GM20431 (cell line): ENCODE data around the gene GANC.
"Not testable (repeated sequence)": the region's sequence is repeated elsewhere in the genome, so short reads cannot be mapped to it uniquely, and the experiment has no call there.

Source experiments
- in situ Hi-C: fragments of 300-500 bp; cut with MseI, MboI; formaldehyde crosslinking; loops from one replicate; pipeline ENCODE4 v1.15.0; 2020; ENCODE audit warnings: low sequenced_read_pairs; ENCODE audit not compliant: unreplicated experiment

GANC gene

DNA sequence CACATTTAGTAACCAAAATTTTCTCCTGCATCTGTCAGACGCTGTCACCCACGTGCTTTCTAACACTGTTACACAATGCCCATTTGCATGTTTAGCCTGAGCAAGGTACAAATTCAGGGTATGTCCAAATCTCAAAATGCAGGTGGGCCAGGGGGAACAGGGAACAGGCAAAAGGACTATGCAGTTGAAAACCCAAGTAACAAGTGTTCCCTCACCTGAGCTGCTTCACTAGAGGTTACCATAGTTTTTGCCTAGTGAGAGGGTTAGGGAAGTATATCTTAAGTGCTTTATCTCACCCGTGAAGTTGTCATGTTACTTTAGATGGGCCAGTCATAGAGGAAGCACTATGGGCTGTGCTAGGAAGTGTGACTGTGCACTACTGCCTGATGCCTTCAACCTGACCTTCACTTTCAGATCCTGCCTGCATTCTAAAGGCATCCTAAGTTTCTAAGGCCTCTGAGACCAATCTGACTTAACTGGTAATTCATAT, 6.3 kb downstream of the GANC start:
- in situ Hi-C loops, result no loop called here

DNA sequence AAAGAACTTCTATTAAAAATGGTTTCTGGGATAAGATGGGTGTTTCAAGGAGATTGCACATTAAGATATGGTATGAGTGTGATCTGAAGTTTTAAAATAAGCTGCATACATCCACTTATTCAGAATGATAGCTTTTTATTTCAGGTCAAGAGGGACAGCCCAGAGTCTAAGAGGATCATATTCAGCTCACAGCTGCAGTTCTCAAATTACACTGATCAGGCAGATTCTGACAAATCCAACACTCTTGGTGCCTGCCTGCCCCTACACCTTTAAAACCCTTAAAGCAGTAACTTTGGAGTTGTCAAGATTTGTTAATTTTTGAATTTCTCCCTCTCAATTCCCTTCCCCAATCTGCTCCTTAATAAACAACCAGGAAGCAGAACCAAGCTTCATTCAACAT, 9.3 kb downstream of the GANC start:
- in situ Hi-C loops, result no loop called here

DNA sequence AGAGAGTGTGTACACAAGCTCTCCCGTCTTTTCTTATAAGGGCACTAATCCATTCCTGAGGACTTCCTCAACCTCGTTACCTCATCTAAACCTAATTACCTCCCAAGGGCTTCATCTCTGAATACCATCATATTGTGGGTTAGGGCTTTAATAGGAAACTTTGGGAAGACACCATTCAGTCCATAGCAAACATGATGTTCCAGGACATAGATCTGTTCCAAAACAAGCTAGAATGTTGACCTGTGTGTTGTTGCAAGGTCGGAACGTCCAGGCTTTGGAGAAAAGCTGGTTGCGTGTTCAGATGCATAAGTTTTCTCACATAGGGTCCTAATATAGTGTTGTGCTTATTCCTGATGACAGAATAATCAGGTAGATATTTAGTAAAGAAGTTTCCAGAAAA, 9.9 kb downstream of the GANC start:
- in situ Hi-C loops, result no loop called here

DNA sequence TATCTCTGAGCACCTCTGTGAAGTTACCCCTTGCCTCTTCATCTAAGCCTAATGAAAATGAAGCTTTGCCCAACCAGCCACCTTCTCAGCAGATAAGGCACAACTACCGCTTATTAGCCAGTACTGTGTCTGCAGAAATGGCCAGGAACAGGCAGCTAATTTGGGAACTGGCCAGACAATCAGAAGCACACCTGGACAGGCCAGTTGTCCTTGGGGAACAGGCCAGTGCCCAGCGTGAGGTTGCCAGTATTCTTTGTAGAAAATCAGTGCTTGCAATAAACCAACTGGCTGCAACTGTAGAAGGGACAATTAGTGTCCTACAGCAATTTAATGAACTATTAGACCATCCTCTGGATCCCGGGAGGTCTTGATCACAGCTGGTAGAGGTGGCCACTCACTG, 10.7 kb downstream of the GANC start:
- in situ Hi-C loops, result no loop called here

DNA sequence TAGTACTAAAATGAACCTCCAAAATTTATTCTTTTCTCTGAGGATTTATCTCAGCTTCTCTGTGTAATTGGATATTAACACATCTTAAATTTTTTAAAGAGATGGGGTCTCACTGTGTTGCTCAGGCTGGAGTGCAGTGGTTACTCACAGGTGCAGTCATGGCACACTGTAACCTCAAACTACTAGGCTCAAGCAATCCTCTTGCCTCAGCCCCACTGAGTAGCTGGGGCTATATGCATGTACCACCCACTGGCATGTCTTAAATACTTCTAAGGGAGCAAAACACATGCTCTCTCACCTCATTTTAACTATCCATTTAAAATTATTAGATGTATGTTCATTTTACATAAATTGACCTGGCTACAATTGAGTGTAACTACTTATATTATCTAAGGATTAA, 11.6 kb downstream of the GANC start:
- in situ Hi-C loops, result no loop called here

DNA sequence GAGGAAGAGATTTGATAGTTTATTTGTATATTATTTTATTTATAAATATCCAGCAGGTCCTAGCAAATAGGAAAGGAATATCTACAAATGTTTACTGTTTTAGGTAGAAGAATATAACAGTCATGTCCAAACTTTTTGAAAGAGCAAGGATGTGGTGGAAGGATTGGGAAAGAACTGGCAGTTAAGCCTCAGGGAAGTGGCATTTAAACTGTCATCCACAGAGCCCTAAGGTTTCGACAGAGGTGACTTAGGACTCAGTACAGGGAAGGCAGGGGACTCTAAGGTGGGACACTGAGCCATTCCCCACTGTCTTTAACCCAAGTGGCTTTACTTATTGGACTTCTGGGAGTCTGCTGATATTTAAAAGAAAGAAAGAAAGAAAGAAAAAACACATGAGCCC, 12.0 kb downstream of the GANC start:
- in situ Hi-C loops, result no loop called here

DNA sequence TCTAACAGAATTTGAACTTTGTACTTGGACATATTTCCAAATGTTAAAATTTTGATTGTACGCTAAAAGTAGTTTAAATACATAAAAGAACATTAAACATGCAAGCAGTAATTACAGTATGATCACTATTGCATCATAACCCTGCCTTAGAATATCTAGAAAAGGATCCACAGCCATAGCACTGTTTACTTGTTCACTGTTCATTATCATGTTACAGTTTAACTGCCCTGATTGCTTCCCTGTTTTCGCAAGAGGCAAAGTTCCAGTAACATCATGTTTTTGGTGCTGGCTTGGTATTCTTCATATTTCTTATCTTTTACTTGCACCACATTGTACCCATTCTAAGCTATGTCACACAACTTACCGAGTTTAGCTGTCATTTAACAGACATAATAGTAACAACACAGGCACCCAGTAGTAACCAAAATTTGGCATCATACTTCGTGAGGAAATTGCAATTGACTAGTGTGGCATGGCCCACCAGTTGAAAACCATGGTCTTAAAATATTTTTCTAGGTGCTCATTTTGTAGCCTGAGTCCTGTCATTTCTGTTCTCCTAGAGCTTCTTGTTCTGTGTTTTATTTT, 13.5 kb downstream of the GANC start:
- in situ Hi-C loops, result no loop called here

DNA sequence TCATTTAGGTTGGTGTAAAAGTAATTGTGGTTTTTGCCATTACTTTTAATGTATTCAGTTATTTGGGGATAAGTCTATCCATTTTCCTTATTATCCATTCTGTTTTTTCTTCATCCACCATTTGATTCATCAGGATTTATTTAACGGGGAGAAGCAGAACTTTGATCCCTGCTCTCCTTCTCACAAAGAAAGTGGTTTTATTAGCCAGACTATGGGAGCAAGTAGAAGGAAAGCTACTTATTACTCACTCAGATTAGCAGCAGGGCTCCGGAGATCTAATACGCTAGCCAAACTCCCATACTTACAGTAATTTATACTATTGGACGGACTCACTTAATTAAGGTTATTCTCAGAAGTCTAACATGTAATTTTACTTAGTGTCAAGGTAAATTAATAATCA, 14.9 kb downstream of the GANC start:
- in situ Hi-C loops, result no loop called here

DNA sequence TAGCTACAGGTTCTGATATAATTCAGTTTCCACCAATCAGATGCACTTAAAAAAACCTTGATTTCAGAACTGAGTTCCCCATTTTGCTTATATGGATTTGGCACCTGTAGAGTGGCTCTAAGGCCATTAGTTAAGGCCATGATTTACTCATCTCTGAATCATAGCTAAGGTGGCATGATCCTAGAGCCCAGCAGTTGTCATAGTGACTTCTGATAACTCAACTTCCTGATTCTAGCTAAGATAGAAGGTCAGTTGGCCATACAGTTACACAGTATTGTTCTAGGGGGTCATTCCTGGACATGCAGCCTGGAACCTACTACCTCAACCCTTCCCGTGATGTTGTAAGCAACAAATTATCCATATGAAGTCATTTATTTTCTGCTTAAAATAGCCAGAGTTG, 16.2 kb downstream of the GANC start:
- in situ Hi-C loops, result no loop called here

DNA sequence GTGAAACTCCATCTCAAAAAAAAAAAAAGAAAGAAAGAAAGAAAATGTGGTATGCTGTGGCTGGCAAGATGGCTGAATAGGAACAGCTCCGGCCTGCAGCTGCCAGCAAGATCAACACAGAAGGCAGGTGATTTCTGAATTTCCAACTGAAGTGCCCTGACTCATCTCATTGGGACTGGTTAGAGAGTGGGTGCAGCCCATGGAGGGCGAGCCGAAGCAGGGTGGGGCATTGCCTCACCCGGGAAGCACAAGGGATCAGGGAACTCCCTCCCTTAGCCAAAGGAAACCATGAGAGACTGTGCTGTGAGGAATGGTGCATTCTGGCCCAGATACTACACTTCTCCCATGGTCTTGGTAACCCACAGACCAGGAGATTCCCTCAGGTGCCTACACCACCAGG, 28.0 kb downstream of the GANC start:
- in situ Hi-C loops, result not testable (repeated sequence)

DNA sequence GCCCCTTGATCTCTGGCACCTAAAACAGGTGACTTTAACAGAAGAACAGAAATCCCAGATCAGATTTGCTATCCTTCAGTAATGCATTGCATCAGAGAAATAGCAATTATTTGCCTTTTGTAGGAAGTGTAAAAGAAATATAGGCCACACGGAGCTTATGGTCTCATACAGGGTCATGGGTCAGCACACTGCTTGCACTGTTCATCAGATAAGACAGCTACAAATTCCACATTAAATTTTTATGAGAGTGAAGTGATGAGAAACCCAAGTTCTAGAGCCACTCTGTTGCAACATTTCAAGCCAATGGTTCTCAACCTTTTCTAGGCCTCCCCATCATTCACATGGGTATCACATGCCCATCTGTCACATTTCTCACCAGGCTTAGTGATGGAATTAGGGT, 33.7 kb downstream of the GANC start:
- in situ Hi-C loops, result no loop called here

DNA sequence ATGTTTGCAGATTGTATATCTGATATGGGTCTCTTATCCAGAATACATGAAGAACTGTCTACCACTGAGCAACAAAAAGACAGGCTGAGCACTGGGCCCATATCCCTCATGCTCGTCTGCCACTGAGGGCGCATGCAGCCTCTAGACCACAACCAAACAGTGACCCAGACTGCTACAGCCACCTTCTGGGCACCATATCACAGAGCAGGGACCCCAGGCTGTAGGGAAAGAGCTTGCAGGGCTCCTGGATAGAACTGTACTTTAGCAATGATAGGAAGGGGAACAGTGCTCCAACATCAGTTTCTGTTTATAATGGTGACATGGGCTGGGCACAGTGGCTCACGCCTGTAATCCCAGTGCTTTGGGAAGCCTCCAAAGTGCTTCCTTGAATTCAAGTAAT, 40.5 kb downstream of the GANC start:
- in situ Hi-C loops, result no loop called here

DNA sequence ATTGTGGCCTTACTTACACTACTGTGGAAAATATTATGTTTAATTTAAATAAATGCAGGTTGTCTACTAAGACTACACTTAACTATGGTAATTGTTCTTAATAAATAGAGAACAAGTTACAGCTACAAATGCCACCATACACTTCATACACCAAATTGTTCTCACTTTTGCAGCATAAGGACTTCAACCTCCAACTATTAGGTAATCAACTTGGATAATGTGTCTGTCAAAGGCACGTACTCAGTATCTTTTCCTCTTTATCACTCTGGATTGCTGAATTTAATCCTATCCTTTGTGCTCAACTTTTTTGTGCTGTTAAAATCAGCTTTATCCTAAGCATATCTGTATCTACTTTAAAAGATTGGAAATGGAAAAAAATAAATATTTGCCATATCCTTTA, 41.8 kb downstream of the GANC start:
- in situ Hi-C loops, result no loop called here

DNA sequence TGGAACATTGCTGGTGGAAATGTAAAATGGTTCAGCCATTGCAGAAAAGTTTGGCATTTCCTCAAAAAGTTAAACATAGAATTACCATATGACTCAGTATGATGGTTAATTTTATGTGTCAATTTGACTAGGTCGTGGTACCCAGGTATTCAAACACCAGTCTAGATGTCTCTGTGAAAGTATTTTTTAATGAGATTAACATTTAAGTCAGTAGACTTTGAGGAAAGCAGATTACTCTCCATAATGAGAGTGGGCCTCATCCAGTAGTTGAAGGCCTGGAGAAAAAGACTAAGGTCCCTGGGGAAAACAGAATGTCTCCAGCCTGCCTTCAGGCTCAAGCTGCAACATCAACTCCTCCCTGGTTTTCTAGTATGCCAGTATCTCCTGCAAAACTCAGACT, 42.5 kb downstream of the GANC start:
- in situ Hi-C loops, result no loop called here

DNA sequence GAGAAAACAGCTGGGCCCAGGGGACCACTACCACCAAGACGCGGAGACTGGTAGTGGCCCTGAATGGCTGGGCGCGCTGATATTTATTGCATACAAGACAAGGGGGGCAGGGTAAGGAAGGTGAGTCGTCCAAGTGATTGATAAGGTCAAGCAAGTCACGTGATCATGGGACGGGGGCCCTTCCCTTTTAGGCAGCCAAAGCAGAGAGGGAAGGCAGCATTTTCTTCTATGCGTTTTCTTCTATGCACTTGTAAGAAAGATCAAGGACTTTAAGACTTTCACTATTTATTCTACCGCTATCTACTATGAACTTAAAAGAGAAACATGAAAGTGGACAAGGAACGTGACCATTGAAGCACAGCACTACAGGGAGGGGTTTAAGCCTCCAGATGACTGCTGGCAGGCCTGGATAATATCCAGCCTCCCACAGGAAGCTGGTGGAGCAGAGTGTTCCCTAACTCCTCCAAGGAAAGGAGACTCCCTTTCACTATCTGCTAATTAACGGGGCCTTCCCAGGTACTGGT, 43.3 kb downstream of the GANC start:
- in situ Hi-C loops, result not testable (repeated sequence)

DNA sequence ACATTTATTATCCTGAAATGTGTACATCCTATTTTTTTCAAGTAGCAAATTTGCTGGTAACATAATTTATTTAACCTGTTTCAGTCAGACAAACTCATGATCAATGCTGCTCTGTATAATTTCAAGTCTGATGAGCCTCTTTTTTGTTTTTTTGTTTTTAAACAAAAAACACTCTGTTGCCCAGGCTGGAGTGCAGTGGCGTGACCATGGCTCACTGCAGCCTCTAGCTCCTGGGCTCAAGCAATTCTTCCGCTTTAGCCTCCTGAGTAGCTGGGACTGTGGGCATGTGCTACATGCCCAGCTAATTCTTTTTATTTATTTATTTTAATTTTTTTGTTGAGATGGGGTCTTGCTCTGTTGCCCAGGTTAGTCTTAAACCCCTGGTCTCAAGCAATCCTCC, 46.2 kb downstream of the GANC start:
- in situ Hi-C loops, result no loop called here

DNA sequence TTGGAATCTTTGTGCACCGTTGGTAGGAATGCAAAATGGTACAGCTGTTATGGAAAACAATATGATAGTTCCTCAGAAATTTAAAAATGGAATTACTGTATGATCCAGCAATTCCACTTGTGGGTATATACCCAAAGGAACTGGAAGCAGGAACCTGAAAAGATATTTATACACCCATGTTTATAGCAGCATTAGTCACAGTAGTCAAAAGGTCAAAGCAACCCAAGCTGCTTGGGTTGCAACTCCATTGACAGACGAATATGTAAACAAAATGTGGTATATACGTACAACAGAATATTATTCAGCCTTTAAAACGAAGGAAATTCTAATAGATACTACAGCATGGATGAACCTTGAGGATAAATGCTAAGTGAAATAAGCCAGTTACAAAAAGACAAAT, 51.3 kb downstream of the GANC start:
- in situ Hi-C loops, result no loop called here

DNA sequence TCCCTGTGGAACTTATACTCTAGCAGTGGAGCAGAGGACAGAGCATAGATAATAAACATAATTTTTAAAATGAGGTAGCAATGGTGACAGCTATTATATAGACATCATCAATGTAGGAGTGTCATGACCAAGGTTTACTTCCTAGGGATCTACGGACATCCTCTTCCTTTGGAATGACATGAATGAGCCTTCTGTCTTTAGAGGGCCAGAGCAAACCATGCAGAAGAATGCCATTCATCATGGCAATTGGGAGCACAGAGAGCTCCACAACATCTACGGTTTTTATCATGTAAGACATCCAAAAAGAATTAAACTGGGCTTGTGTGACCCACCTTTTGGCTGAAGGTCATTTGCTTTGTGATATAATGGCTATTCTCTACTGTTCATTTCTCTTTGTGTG, 56.2 kb downstream of the GANC start:
- in situ Hi-C loops, result no loop called here

DNA sequence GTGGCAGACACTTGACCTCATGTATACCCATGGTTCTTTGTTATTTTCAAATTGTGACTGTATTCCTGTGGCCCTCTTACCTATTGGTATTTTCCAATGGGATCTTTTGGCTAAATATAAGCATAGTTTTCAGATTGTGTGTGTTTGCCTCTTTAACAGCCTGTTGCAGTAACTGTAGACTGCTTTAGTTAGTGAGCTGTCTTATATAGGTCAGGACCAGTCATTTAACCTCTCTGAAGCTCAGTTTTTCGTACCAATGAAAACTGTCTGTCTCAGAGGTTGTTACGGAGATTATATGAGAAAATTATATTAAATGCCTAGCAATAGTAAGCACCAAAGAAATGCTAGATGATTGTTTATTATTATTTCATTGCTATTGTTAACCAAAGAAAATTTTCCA, 57.0 kb downstream of the GANC start:
- in situ Hi-C loops, result no loop called here

DNA sequence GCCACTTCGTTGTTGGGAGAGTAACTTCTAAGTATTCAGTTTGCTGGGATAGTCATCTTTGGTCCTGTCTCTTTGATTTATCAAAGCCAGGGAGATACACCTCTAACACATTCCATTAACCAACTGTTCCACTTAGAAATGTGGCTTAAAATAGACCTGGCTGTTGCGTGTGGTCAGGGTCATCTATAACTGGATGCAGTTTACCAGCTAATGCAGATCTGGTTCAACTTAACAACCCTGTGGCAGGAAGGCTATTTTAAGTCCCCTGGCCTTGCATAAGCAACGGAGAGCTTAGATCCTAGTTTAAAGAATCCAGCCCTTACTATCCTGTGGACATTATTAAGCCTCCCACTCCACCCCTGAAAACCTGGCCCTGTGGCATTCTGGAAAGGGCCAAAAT, 58.2 kb downstream of the GANC start:
- in situ Hi-C loops, result no loop called here

DNA sequence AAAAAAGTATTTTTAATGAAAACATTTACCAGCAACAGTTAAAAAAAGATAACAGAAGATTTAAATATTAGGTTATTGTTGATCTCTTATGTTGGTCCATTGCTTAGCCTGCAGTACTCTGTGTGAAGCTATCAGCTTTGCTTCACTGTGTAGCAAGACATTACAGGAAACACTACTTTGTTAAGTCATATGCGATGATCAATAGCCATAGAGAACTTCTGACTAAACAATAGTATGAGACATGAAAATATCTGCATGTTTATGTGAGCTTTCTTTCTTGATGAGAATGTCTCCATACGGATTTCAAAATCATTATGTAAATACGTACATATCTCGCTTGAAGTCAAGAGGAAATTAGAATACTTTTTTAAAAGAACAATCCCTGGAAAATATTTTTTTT, 59.3 kb downstream of the GANC start:
- in situ Hi-C loops, result no loop called here

DNA sequence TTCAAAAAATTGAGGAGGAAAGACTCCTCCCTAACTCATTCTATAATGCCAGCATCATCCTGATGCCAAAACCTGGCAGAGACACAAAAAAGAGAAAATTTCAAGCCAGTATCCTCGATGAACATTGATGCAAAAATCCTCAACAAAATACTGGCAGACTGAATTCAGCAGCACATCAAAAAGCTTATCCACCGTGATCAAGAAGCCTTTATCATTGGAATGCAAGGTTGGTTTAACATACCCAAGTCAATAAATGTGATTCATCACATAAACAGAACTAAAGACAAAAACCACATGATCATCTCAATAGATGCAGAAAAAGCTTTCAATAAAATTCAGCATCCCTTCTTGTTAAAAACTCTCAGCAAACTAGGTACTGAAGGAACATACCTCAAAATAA, 62.1 kb downstream of the GANC start:
- in situ Hi-C loops, result no loop called here

DNA sequence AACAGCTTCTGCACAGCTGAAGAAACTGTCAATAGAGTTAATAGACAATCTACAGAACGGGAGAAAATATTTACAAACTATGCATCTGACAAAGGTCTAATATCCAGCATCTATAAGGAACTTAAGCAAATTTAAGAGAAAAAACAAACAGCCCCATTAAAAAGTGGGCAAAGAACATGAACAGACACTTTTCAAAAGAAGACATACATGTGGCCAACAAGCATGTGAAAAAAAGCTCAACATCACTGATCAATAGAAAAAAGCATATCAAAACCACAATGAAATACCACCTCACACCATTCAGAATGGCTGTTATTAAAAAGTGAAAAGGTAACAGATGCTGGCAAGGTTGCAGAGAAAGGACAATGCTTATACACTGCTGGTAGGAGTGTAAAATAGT, 63.6 kb downstream of the GANC start:
- in situ Hi-C loops, result not testable (repeated sequence)
